Measurements from ENCODE around the gene KCNIP1. TPM values are rescaled to one million over a fixed set of nuclear protein-coding genes. Genes with fewer than 3 reads are reported as not detected.
"Not testable (repeated sequence)": the region's sequence is repeated elsewhere in the genome, so short reads cannot be mapped to it uniquely, and the experiment has no call there.

KCNIP1 gene
- total and polyA plus RNA-seq, 9 of the 15 experiments (the other 6 are each of a cell fraction or from before 2014, with no cell fraction given): not detected

- TF ChIP-seq ZFP1 (CRISPR knock-in tag; IDR thresholded peaks at IDR 0.05) (no peak), MITF (IDR thresholded peaks at IDR 0.05) (no peak), CAMTA2 (CRISPR knock-in tag; conservative IDR thresholded peaks at IDR 0.05) (no peak), NFRKB (IDR thresholded peaks at IDR 0.05; ENCODE audit: low read depth) (no peak)
Observed at GRCh38 chr5:170753311-170753710, 249.5 kb downstream of the KCNIP1 start (continued).

- H2AFZ ChIP-seq (ENCODE audit: low read depth, low read length); in situ Hi-C loops (cut with MboI); H3K4me3 ChIP-seq; ATAC-seq; H3K27me3 ChIP-seq (ENCODE audit: control insufficient read depth in 2 of 2, insufficient read depth in 2 of 2, low read length in 2 of 2); H3K79me2 ChIP-seq (ENCODE audit: control insufficient read depth, insufficient read depth, low read length); CTCF ChIA-PET (ENCODE audit: low intra/inter-chr PET ratio); H3K9me1 ChIP-seq (ENCODE audit: control insufficient read depth, insufficient read depth, low read length); DNase-seq (ENCODE audit: extremely low read depth in 1 of 4, low spot score in 3 of 4); H3K36me3 ChIP-seq (ENCODE audit: control insufficient read depth, insufficient read depth, low read length); H3K27ac ChIP-seq (ENCODE audit: extremely low read depth, low read depth, low read length); H3K9ac ChIP-seq (ENCODE audit: insufficient read depth in 1 of 2, low read depth in 2 of 2, low read length in 2 of 2); FAIRE-seq; H3K4me1 ChIP-seq (replicated peaks in 1 of 2; ENCODE audit: control insufficient read depth in 2 of 2, insufficient read depth in 2 of 2, low read length in 2 of 2); H3K4me2 ChIP-seq (ENCODE audit: insufficient read depth, low read length); H4K20me1 ChIP-seq (replicated peaks; ENCODE audit: control insufficient read depth, insufficient read depth, low read length); BruUV-seq (replicated peaks); intact Hi-C loops (cut with micrococcal nuclease); H3K9me3 ChIP-seq (replicated peaks; ENCODE audit: control insufficient read depth, insufficient read depth, low read depth, low read length): not testable (repeated sequence)
- POLR2A ChIA-PET: interaction anchor here (0.6 kb wide), 1 partner anchor 304 kb away, joined by 3 read pairs; no protein-coding TSS in a partner anchor
- WGBS (ENCODE audit: insufficient coverage, low coverage, missing lambda C conversion rate): no CpG with 5 or more reads among the region's 2 CpGs
Observed at GRCh38 chr5:170754508-170754907, 250.7 kb downstream of the KCNIP1 start.
